HL-60 (cell line): ENCODE measurements around the gene XXYLT1.

Source experiments
- GABPA ChIP-seq: IDR thresholded peaks from 2 replicates; pipeline ENCODE4 v1.6.1; 2012; ENCODE audit warnings: low read depth
- TF ChIP-seq, protein P1 (sequence below): IDR thresholded peaks from one replicate; pipeline ENCODE4 v1.5.1; 2011; ENCODE audit warnings: low read length, control low read depth, inconsistent platforms; ENCODE audit not compliant: insufficient read depth

DNA sequence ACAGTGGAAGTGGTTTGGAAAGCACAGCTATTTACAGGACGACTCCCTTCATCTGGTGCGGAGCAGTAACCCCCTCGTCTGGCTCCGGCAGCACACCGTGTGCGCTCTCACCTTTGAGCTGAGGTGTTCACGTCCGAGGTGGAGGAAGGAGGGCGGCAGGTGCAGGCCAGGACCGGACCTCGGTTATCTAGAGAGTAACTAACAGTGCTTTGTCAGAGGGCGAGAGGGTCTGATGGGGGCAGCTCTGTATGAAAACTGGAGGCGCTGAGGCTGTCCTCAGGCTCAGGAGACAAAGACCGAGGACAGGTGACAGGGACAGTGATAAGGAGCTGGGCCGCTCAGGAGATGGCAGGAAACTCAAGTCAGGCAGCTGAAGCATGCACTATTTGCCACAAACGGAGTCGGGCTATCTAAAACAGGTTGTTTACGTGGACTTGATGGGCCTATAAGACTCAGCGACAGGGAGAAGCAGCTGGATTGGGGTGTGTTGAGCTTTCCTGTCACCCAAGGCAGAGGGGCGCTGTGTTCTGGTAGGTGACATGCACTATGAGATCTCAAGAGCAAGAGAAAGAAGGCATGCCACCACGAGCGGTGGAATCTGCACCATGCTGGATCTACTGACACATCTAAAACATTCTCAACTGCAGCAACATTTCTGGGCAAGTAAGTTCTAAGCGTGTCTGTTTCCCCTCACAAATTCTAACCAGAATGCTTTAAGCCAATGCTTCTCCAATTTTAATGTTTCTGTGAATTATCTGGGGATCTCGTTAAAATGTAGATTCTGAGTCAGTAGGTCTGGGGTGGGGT, 155.2 kb downstream of the XXYLT1 start:
- TF ChIP-seq, protein P1, sequence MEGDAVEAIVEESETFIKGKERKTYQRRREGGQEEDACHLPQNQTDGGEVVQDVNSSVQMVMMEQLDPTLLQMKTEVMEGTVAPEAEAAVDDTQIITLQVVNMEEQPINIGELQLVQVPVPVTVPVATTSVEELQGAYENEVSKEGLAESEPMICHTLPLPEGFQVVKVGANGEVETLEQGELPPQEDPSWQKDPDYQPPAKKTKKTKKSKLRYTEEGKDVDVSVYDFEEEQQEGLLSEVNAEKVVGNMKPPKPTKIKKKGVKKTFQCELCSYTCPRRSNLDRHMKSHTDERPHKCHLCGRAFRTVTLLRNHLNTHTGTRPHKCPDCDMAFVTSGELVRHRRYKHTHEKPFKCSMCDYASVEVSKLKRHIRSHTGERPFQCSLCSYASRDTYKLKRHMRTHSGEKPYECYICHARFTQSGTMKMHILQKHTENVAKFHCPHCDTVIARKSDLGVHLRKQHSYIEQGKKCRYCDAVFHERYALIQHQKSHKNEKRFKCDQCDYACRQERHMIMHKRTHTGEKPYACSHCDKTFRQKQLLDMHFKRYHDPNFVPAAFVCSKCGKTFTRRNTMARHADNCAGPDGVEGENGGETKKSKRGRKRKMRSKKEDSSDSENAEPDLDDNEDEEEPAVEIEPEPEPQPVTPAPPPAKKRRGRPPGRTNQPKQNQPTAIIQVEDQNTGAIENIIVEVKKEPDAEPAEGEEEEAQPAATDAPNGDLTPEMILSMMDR, result no peak
- no peak for TF ChIP-seq GABPA
